Effector CD4-positive, alpha-beta T cell (primary cell): Measurements from ENCODE around the gene R3HDML.

ENCODE experiments used
- DNase-seq: peaks from one replicate; pipeline ENCODE4 v3.0.0-alpha.2; 2020

Gene R3HDML

GRCh38 chr20:44364780-44365179, 27.9 kb downstream of the R3HDML start:
- no peak for DNase-seq

DNA sequence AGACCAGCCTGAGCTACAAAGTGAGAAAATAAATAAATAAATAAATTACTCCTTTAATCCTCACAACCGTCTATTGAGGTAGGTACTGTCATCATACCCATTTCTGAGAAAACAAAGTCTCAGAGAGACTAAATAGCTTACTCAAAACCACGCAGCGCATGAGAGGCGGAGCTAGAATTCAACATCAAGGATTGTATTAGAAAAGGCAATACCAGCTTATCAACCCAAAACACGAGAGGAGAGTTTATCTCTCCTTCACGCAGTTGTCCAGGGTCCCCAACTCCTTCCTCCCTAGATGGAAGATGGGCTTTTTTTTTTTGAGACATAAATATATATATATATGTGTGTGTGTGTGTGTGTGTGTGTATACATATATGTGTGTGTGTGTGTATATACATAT, 30.9 kb downstream of the R3HDML start:
- no peak for DNase-seq

GRCh38 chr20:44370639-44371218, 33.9 kb downstream of the R3HDML start:
- DNase-seq, result no peak

DNA sequence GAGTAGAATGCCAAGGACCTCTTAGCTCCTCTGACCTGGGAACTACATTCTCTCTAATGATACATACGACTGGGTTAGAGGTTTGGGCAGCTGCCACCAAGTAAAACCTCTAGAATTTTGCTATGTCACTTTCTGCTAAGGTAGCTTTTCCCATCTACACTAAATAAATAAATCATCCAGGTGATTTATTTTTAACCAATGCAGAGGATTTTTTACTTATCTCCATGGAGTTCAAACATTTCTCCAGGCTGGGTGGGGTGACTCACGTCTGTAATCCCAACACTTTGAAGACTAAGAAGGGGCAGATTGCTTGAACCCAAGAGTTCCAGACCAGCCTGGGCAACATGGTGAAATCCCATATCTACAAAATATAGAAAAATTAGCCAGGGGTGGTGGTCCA, 45.8 kb downstream of the R3HDML start:
- DNase-seq, result no peak

GRCh38 chr20:44384423-44385027, 47.7 kb downstream of the R3HDML start:
- peak; percentile 76 for DNase-seq

- DNase-seq, result peak; percentile 39
Observed at GRCh38 chr20:44388466-44389023, 51.7 kb downstream of the R3HDML start.

DNA sequence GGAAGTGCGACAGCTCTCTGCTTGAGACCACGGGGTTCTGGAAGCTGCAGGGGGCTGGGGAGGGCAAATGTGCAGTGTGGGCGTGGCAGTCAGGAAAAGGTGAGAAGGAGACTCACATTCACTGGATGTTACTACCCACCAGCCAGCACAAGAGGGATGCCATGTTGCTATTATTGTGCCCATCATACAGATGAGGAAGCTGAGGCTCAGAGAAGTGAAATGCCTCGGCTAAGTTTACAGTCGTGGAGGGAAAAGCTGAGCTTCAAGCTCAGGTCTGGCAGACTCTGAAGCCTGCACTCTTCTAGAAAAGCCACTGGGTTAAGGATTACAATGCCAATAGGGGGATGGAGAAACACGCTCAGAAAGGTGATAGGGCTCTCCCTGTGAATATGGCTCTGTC, 53.0 kb downstream of the R3HDML start:
- no peak for DNase-seq

DNA sequence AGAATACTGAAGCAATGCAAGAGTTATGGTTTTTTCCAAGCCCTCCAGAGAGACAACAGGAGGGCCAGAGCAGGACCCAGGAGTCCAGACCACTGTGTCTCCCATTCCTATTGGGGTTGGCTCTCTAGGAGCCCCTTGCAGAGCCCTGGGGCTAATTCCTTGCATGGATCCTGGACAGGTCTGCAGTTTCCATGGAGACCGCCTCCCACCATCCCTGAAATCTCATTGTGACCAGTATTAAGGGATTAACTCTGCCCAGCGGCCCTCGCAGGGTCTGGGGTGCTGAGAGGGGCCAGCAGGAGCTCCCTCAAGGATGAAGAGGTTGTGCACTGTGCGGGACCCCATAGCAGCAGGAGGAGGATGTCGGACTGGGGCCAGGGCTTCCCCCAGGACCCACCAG, 53.4 kb downstream of the R3HDML start:
- no peak for DNase-seq

- DNase-seq, result no peak
Observed at GRCh38 chr20:44392088-44392775, 55.4 kb downstream of the R3HDML start.

GRCh38 chr20:44392776-44393607, 56.1 kb downstream of the R3HDML start:
- no peak for DNase-seq

- no peak for DNase-seq
Observed at GRCh38 chr20:44393608-44394451, 57.0 kb downstream of the R3HDML start.

DNA sequence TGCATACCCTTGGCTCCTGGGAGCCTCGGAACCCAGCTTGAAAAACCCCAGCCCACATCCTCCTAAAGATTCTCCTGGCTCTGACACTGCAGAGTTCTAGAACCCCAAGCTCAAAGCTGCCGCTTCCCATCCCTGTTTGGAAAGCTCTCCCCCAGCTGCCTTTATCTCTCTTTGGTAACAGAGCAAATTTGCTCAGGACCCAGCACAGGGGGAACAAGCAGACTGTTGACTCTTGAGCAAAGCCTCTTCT, 57.5 kb downstream of the R3HDML start:
- no peak for DNase-seq

- no peak for DNase-seq
Observed at GRCh38 chr20:44394702-44395460, 58.0 kb downstream of the R3HDML start.

DNA sequence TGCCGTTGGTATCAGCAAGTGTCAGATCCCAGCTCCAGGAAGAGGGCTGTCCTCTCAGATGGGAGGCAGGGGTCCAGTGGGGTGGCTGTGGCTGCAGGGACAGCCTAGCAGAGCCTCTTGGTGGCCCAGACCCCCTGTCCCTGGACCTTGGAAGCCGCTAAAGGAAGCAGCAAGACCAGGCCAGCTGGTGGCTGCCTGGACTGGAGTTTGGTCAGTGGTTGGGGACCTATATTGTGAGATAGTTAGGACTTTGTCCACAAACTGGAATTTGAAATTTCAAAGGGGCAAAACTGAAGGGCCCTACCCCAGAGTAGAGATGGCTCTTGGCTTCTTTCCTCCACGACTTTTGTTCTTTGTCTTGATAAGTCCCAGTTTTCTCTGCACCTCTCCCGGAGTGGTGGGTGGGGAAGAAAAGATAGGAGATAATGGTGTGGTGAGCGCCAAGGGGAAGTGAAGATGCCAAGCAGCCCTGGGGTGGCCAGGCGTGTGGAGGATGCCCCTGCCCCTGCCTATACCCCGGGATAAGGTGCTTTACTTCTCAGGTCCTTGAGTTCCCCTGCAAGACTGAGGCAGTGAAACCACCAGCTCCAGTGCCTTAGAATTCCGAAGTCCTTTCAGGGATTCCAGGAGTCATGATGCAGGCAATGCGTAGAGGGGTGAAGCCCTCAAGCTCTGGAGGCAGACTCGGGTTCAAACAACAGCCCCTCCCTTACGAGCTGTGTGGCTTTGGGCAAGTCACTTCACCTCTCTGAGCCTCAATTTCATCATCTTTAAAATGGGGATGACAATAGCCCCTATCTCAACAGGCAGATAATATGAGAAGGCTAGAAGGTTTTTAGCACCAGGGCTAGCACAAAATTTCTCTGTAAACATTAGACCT, 58.9 kb downstream of the R3HDML start:
- DNase-seq, result no peak

- DNase-seq, result no peak
Observed at GRCh38 chr20:44396369-44397130, 59.7 kb downstream of the R3HDML start.

- no peak for DNase-seq
Observed at GRCh38 chr20:44398335-44398734, 61.5 kb downstream of the R3HDML start.

GRCh38 chr20:44399446-44399845, 62.6 kb downstream of the R3HDML start:
- no peak for DNase-seq

DNA sequence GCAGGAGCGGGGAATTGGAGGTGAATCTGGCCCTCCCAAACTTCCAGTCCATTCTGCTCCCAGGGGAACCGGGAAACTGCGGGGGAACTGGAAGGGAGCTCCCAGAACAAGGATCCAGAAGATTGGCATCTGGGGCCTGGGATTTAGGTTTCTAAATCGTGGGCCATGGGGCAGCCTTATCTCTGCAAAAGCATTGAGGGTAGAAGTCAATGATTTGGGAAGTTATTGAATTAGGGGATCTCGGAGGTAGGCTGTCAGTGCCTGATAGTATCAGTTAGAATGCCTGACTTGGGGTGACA, 63.8 kb downstream of the R3HDML start:
- no peak for DNase-seq
